Measurements from ENCODE around the gene UBE2E3. TPM values are rescaled to one million over a fixed set of nuclear protein-coding genes. Genes with fewer than 3 reads are reported as not detected.
"Not testable (repeated sequence)": the region's sequence is repeated elsewhere in the genome, so short reads cannot be mapped to it uniquely, and the experiment has no call there.

Gene UBE2E3
- total RNA-seq, 5 donors from 2014 or later (not counting 1 experiment from before 2014, with no cell fraction given): 21.2 to 25.2 (median 21.3) TPM

- no peak overlapping the region for H3K4me3 Mint-ChIP-seq
- no CpG with 5 or more reads among the region's 4 CpGs for WGBS (ENCODE audit: insufficient coverage)
- peak; percentile 73 to 90 (median 82) for ATAC-seq (replicated peaks in 1 of 4)
- H3K27ac Mint-ChIP-seq: no peak overlapping the region
- ChIA-PET CTCF (interaction anchor here in 1 of 2 donors (1.6 to 3.4 kb wide), 2 partner anchors 638 kb away, joined by 7 to 19 read pairs; no protein-coding TSS in a partner anchor), POLR2A (no interaction called here)
- H3K4me1 ChIP-seq (ENCODE audit: control insufficient read depth in 1 of 2, extremely low read depth in 1 of 2, insufficient read depth in 2 of 2, low read length in 2 of 2): no peaks in the 10 kb centered on the region
- H3K9me3 Mint-ChIP-seq: no peaks in the 10 kb centered on the region
- no peak overlapping the region for H3K4me3 ChIP-seq (ENCODE audit: control insufficient read depth in 1 of 2, extremely low read depth in 1 of 2, low read length in 1 of 2)
- no peaks in the 10 kb centered on the region for H3K36me3 Mint-ChIP-seq
- H3K9me3 ChIP-seq: no peaks in the 10 kb centered on the region
- H3K27me3 ChIP-seq (replicated peaks in 1 of 2; ENCODE audit: control insufficient read depth in 2 of 2, extremely low read depth in 1 of 2, insufficient read depth in 2 of 2, low read length in 1 of 2): no peaks in the 10 kb centered on the region
- no peaks in the 10 kb centered on the region for H3K36me3 ChIP-seq (ENCODE audit: control insufficient read depth in 2 of 2, extremely low read depth in 1 of 2, insufficient read depth in 1 of 2, low read length in 1 of 2)
- no peak overlapping the region for H3K27ac ChIP-seq (ENCODE audit: low read length)
- DNase-seq: peak in 10 of 35 experiments; percentile 0 to 82 (median 16)
- H3K27me3 Mint-ChIP-seq: no peaks in the 10 kb centered on the region
- H3K4me1 Mint-ChIP-seq: peaks cover 5 to 8% (median 7%) of the 10 kb centered on the region in 3 donors
Measured at GRCh38 chr2:181077128-181077709, 96.8 kb downstream of the UBE2E3 start.

GRCh38 chr2:181083140-181083539 is 102.7 kb downstream of the UBE2E3 start:
- Mint-ChIP-seq H3K4me3 (no peak overlapping the region), H3K9me3 (no peaks in the 10 kb centered on the region), H3K36me3 (no peaks in the 10 kb centered on the region), H3K27me3 (peaks cover 0 to 2% of the 10 kb centered on the region in 2 donors), H3K4me1 (no peaks in the 10 kb centered on the region), H3K27ac (no peak overlapping the region)
- DNase-seq (no peak), ATAC-seq (replicated peaks in 1 of 4) (no peak)
- H3K27ac ChIP-seq (ENCODE audit: low read length): no peak overlapping the region
- WGBS (ENCODE audit: insufficient coverage): 88% methylated on average over 1 of the region's 2 CpGs
- H3K27me3 ChIP-seq (replicated peaks in 1 of 2; ENCODE audit: control insufficient read depth in 2 of 2, extremely low read depth in 1 of 2, insufficient read depth in 2 of 2, low read length in 1 of 2): no peaks in the 10 kb centered on the region
- H3K4me1 ChIP-seq (ENCODE audit: control insufficient read depth in 1 of 2, extremely low read depth in 1 of 2, insufficient read depth in 2 of 2, low read length in 2 of 2): no peaks in the 10 kb centered on the region
- H3K36me3 ChIP-seq (ENCODE audit: control insufficient read depth in 2 of 2, extremely low read depth in 1 of 2, insufficient read depth in 1 of 2, low read length in 1 of 2): no peaks in the 10 kb centered on the region
- ChIA-PET POLR2A (no interaction called here), CTCF (interaction anchor here in 1 of 2 donors (1.6 kb wide), 1 partner anchor 632 kb away, joined by 6 read pairs; no protein-coding TSS in a partner anchor)
- H3K9me3 ChIP-seq: no peaks in the 10 kb centered on the region
- H3K4me3 ChIP-seq (ENCODE audit: control insufficient read depth in 1 of 2, extremely low read depth in 1 of 2, low read length in 1 of 2): no peak overlapping the region

GRCh38 chr2:181085734-181086133 is 105.3 kb downstream of the UBE2E3 start:
- Histone ChIP-seq H3K27ac (ENCODE audit: low read length) (no peak overlapping the region), H3K4me3 (ENCODE audit: control insufficient read depth in 1 of 2, extremely low read depth in 1 of 2, low read length in 1 of 2) (no peak overlapping the region), H3K9me3 (no peaks in the 10 kb centered on the region), H3K27me3 (replicated peaks in 1 of 2; ENCODE audit: control insufficient read depth in 2 of 2, extremely low read depth in 1 of 2, insufficient read depth in 2 of 2, low read length in 1 of 2) (no peaks in the 10 kb centered on the region), H3K36me3 (ENCODE audit: control insufficient read depth in 2 of 2, extremely low read depth in 1 of 2, insufficient read depth in 1 of 2, low read length in 1 of 2) (no peaks in the 10 kb centered on the region), H3K4me1 (ENCODE audit: control insufficient read depth in 1 of 2, extremely low read depth in 1 of 2, insufficient read depth in 2 of 2, low read length in 2 of 2) (no peaks in the 10 kb centered on the region)
- 89% methylated on average over 1 of the region's 1 CpG for WGBS (ENCODE audit: insufficient coverage)
- ATAC-seq (replicated peaks in 1 of 4) (no peak), DNase-seq (no peak)
- ChIA-PET CTCF (interaction anchor here (0.7 to 0.9 kb wide), 3 partner anchors 120 to 630 kb away, joined by 3 read pairs; no protein-coding TSS in a partner anchor), POLR2A (no interaction called here)
- H3K27me3 Mint-ChIP-seq: peaks cover 5 to 8% of the 10 kb centered on the region in 2 donors
- H3K27ac Mint-ChIP-seq: no peak overlapping the region
- H3K36me3 Mint-ChIP-seq: no peaks in the 10 kb centered on the region
- H3K4me1 Mint-ChIP-seq: no peaks in the 10 kb centered on the region
- H3K4me3 Mint-ChIP-seq: no peak overlapping the region
- H3K9me3 Mint-ChIP-seq: no peaks in the 10 kb centered on the region

GRCh38 chr2:181091920-181092319 is 111.5 kb downstream of the UBE2E3 start:
- H3K9me3 ChIP-seq; H3K36me3 Mint-ChIP-seq; H3K4me3 Mint-ChIP-seq; POLR2A ChIA-PET; H3K27me3 Mint-ChIP-seq; H3K4me3 ChIP-seq (ENCODE audit: control insufficient read depth in 1 of 2, extremely low read depth in 1 of 2, low read length in 1 of 2); H3K36me3 ChIP-seq (ENCODE audit: control insufficient read depth in 2 of 2, extremely low read depth in 1 of 2, insufficient read depth in 1 of 2, low read length in 1 of 2); H3K27ac ChIP-seq (ENCODE audit: low read length); DNase-seq; H3K4me1 Mint-ChIP-seq; ATAC-seq (replicated peaks in 1 of 4); H3K4me1 ChIP-seq (ENCODE audit: control insufficient read depth in 1 of 2, extremely low read depth in 1 of 2, insufficient read depth in 2 of 2, low read length in 2 of 2); H3K27me3 ChIP-seq (replicated peaks in 1 of 2; ENCODE audit: control insufficient read depth in 2 of 2, extremely low read depth in 1 of 2, insufficient read depth in 2 of 2, low read length in 1 of 2): not testable (repeated sequence)
- WGBS (ENCODE audit: insufficient coverage): no CpG with 5 or more reads among the region's 4 CpGs
- Mint-ChIP-seq H3K9me3 (peaks cover 10 to 22% (median 15%) of the 10 kb centered on the region in 3 donors), H3K27ac (peak overlapping the region in 1 of 2 donors; percentile 65)
- CTCF ChIA-PET: interaction anchor here in 1 of 2 donors (1.1 kb wide), 1 partner anchor 623 kb away, joined by 3 read pairs; no protein-coding TSS in a partner anchor

- Mint-ChIP-seq H3K4me3 (no peak overlapping the region), H3K36me3 (no peaks in the 10 kb centered on the region), H3K27me3 (peaks cover 0 to 4% of the 10 kb centered on the region in 2 donors), H3K9me3 (peaks cover 10 to 22% (median 15%) of the 10 kb centered on the region in 3 donors), H3K4me1 (peaks cover 0 to 8% (median 3%) of the 10 kb centered on the region in 3 donors), H3K27ac (no peak overlapping the region)
- WGBS (ENCODE audit: insufficient coverage): no CpG with 5 or more reads among the region's 2 CpGs
- Histone ChIP-seq H3K4me3 (ENCODE audit: control insufficient read depth in 1 of 2, extremely low read depth in 1 of 2, low read length in 1 of 2) (no peak overlapping the region), H3K27ac (ENCODE audit: low read length) (no peak overlapping the region), H3K9me3 (no peaks in the 10 kb centered on the region), H3K36me3 (ENCODE audit: control insufficient read depth in 2 of 2, extremely low read depth in 1 of 2, insufficient read depth in 1 of 2, low read length in 1 of 2) (no peaks in the 10 kb centered on the region), H3K4me1 (ENCODE audit: control insufficient read depth in 1 of 2, extremely low read depth in 1 of 2, insufficient read depth in 2 of 2, low read length in 2 of 2) (no peaks in the 10 kb centered on the region), H3K27me3 (replicated peaks in 1 of 2; ENCODE audit: control insufficient read depth in 2 of 2, extremely low read depth in 1 of 2, insufficient read depth in 2 of 2, low read length in 1 of 2) (no peaks in the 10 kb centered on the region)
- no peak for DNase-seq
- ChIA-PET POLR2A (no interaction called here), CTCF (no interaction called here)
- ATAC-seq (replicated peaks in 1 of 4): no peak
Measured at GRCh38 chr2:181095486-181095885, 115.1 kb downstream of the UBE2E3 start.

- peaks cover 38 to 40% (median 39%) of the 10 kb centered on the region in 3 donors for H3K4me1 Mint-ChIP-seq
- Histone ChIP-seq H3K4me1 (ENCODE audit: control insufficient read depth in 1 of 2, extremely low read depth in 1 of 2, insufficient read depth in 2 of 2, low read length in 2 of 2) (peaks cover 11 to 32% of the 10 kb centered on the region in 2 experiments), H3K36me3 (ENCODE audit: control insufficient read depth in 2 of 2, extremely low read depth in 1 of 2, insufficient read depth in 1 of 2, low read length in 1 of 2) (peaks cover 0 to 6% of the 10 kb centered on the region in 2 donors), H3K4me3 (ENCODE audit: control insufficient read depth in 1 of 2, extremely low read depth in 1 of 2, low read length in 1 of 2) (no peak overlapping the region), H3K27ac (ENCODE audit: low read length) (no peak overlapping the region), H3K9me3 (no peaks in the 10 kb centered on the region), H3K27me3 (replicated peaks in 1 of 2; ENCODE audit: control insufficient read depth in 2 of 2, extremely low read depth in 1 of 2, insufficient read depth in 2 of 2, low read length in 1 of 2) (no peaks in the 10 kb centered on the region)
- DNase-seq (no peak), ATAC-seq (replicated peaks in 1 of 4) (no peak)
- no peaks in the 10 kb centered on the region for H3K9me3 Mint-ChIP-seq
- ChIA-PET POLR2A (interaction anchor here (0.6 kb wide), 2 partner anchors 194 to 290 kb away, joined by 3 to 4 read pairs; no protein-coding TSS in a partner anchor), CTCF (interaction anchor here (0.6 to 2.5 kb wide), 19 partner anchors 9 to 613 kb away, joined by 3 to 36 read pairs (median 3); partner anchors contain the start of gene ITGA4 (in 1 of the 2))
- no peaks in the 10 kb centered on the region for H3K36me3 Mint-ChIP-seq
- no peak overlapping the region for H3K27ac Mint-ChIP-seq
- no peaks in the 10 kb centered on the region for H3K27me3 Mint-ChIP-seq
- H3K4me3 Mint-ChIP-seq: no peak overlapping the region
Measured at GRCh38 chr2:181103659-181104058, 123.3 kb downstream of the UBE2E3 start.
